Activated B cell treated with CpG ODN at 0.5 μM for 24 hours (primary cell): Measurements from ENCODE around the gene ZNF274. TPM values are rescaled to one million over a fixed set of nuclear protein-coding genes. Genes with fewer than 3 reads are reported as not detected.

Source experiments
- ATAC-seq: fragments of 200-7000 bp; cut with Tn5 transposase; one replicate; pipeline ENCODE4 v1.10.0; 2021; ENCODE audit warnings: low read depth, mild to moderate bottlenecking, moderate library complexity
- CTCF ChIA-PET: fragments of 350-600 bp; sonication (Branson Sonifier 250); formaldehyde crosslinking; loops from one replicate; lab custom pipeline; 2021; ENCODE audit warnings: antibody characterized with exemption; lab: Charles Lee
- POLR2A ChIA-PET: fragments of 350-600 bp; sonication (Branson Sonifier 250); formaldehyde crosslinking; loops from one replicate; lab custom pipeline; 2021; ENCODE audit warnings: antibody characterized with exemption; lab: Charles Lee
- DNase-seq: peaks from one replicate; pipeline ENCODE4 v3.0.0; 2022
- H3K27ac Mint-ChIP-seq: one replicate; pipeline ENCODE4 v1.8.0; 2020; ENCODE audit warnings: mixed read lengths
- H3K27me3 Mint-ChIP-seq: one replicate; pipeline ENCODE4 v1.8.0; 2021; ENCODE audit warnings: mixed read lengths
- H3K36me3 Mint-ChIP-seq: one replicate; pipeline ENCODE4 v1.8.0; 2021; ENCODE audit warnings: low read depth, mixed read lengths
- H3K4me1 Mint-ChIP-seq: one replicate; pipeline ENCODE4 v1.8.0; 2021; ENCODE audit warnings: mixed read lengths
- H3K4me3 Mint-ChIP-seq: one replicate; pipeline ENCODE4 v1.8.0; 2020; ENCODE audit warnings: mild to moderate bottlenecking, mixed read lengths
- H3K9me3 Mint-ChIP-seq: one replicate; pipeline ENCODE4 v1.8.0; 2020; ENCODE audit warnings: mixed read lengths
- intact Hi-C: fragments of 100-400 bp; cut with micrococcal nuclease; formaldehyde crosslinking; loops from one replicate; pipeline ENCODE4 v1.15.1; 2024
- total RNA-seq: library from RNA; stranded (reverse); gene quantifications from 2 replicates; pipeline ENCODE4 v1.2.3, GENCODE V29; 2022
- TF ChIP-seq, protein P1 (sequence below): fragments of 200-600 bp; IDR thresholded peaks from one replicate; pipeline ENCODE4 v1.8.0; 2022; ENCODE audit warnings: antibody characterized with exemption, mild to moderate bottlenecking

ZNF274 gene
- total RNA-seq, 1 donor from 2014 or later = 50.3 TPM

- CTCF ChIA-PET = no interaction called here
- ATAC-seq (no peak), DNase-seq (no peak)
- no peaks in the 10 kb centered on the region for H3K4me1 Mint-ChIP-seq
- peaks cover 27% of the 10 kb centered on the region for H3K36me3 Mint-ChIP-seq
- H3K9me3 Mint-ChIP-seq = peaks cover 35% of the 10 kb centered on the region
- POLR2A ChIA-PET = no interaction called here
- H3K4me3 Mint-ChIP-seq = no peak overlapping the region
- H3K27me3 Mint-ChIP-seq = peaks cover 4% of the 10 kb centered on the region
- no peak overlapping the region for H3K27ac Mint-ChIP-seq
- TF ChIP-seq, protein P1, sequence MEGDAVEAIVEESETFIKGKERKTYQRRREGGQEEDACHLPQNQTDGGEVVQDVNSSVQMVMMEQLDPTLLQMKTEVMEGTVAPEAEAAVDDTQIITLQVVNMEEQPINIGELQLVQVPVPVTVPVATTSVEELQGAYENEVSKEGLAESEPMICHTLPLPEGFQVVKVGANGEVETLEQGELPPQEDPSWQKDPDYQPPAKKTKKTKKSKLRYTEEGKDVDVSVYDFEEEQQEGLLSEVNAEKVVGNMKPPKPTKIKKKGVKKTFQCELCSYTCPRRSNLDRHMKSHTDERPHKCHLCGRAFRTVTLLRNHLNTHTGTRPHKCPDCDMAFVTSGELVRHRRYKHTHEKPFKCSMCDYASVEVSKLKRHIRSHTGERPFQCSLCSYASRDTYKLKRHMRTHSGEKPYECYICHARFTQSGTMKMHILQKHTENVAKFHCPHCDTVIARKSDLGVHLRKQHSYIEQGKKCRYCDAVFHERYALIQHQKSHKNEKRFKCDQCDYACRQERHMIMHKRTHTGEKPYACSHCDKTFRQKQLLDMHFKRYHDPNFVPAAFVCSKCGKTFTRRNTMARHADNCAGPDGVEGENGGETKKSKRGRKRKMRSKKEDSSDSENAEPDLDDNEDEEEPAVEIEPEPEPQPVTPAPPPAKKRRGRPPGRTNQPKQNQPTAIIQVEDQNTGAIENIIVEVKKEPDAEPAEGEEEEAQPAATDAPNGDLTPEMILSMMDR = no peak
- intact Hi-C loops = no loop called here
These were observed 16.6 kb upstream of the ZNF274 start for GRCh38 chr19:58166268-58166667.

GRCh38 chr19:58166708-58167280 lies 16.1 kb upstream of the ZNF274 start:
- Mint-ChIP-seq H3K27ac (no peak overlapping the region), H3K4me1 (no peaks in the 10 kb centered on the region), H3K27me3 (peaks cover 3% of the 10 kb centered on the region), H3K36me3 (peaks cover 26% of the 10 kb centered on the region), H3K4me3 (no peak overlapping the region), H3K9me3 (peaks cover 34% of the 10 kb centered on the region)
- TF ChIP-seq, protein P1 = no peak
- DNase-seq (no peak), ATAC-seq (no peak)
- ChIA-PET POLR2A (interaction anchor here (0.7 kb wide), 1 partner anchor 260 kb away, joined by 3 read pairs; no protein-coding TSS in a partner anchor), CTCF (no interaction called here)
- intact Hi-C loops = no loop called here

- Mint-ChIP-seq H3K27me3 (peaks cover 7% of the 10 kb centered on the region), H3K9me3 (peaks cover 29% of the 10 kb centered on the region), H3K27ac (no peak overlapping the region), H3K36me3 (peaks cover 23% of the 10 kb centered on the region), H3K4me1 (no peaks in the 10 kb centered on the region), H3K4me3 (no peak overlapping the region)
- intact Hi-C loops = no loop called here
- TF ChIP-seq, protein P1 = no peak
- no peak for DNase-seq
- ATAC-seq = no peak
- CTCF ChIA-PET = no interaction called here
- POLR2A ChIA-PET = no interaction called here
These were observed 12.0 kb upstream of the ZNF274 start for GRCh38 chr19:58170860-58171259.

- POLR2A ChIA-PET = interaction anchor here (0.7 to 2.6 kb wide), 9 partner anchors 12 to 567 kb away, joined by 3 to 39 read pairs (median 6); partner anchors contain the start of genes ZBTB45, ZNF418, ZNF584 and ZNF606
- ATAC-seq (no peak), DNase-seq (peak; percentile 22)
- CTCF ChIA-PET = interaction anchor here (1.0 to 1.5 kb wide), 3 partner anchors 15 to 338 kb away, joined by 3 to 7 read pairs (median 4); partner anchors contain the start of gene ZBTB45
- H3K27me3 Mint-ChIP-seq = no peaks in the 10 kb centered on the region
- TF ChIP-seq, protein P1 = no peak
- peaks cover 24% of the 10 kb centered on the region for H3K4me1 Mint-ChIP-seq
- peaks cover 63% of the 10 kb centered on the region for H3K36me3 Mint-ChIP-seq
- intact Hi-C loops = loop anchor here (1.0 to 2.0 kb wide), 7 partner anchors 47 to 941 kb away; partner anchors contain the start of genes ERVK3-1, ZNF211, ZNF544 and ZNF805
- H3K4me3 Mint-ChIP-seq = peak overlapping the region; percentile 92
- peak overlapping the region; percentile 98 for H3K27ac Mint-ChIP-seq
- peaks cover 31% of the 10 kb centered on the region for H3K9me3 Mint-ChIP-seq
These were observed 822 bp upstream of the ZNF274 start for GRCh38 chr19:58181902-58182576.

- ChIA-PET CTCF (interaction anchor here (0.5 to 1.5 kb wide), 4 partner anchors 27 to 1435 kb away, joined by 3 to 7 read pairs (median 4); partner anchors contain the start of gene ZBTB45), POLR2A (interaction anchor here (0.6 to 2.6 kb wide), 29 partner anchors 11 to 1869 kb away, joined by 3 to 39 read pairs (median 5); partner anchors contain the start of genes CHMP2A, ERVK3-1, ZBTB45 and ZIK1)
- TF ChIP-seq, protein P1 = no peak
- H3K27ac Mint-ChIP-seq = peak overlapping the region; percentile 98
- intact Hi-C loops = loop anchor here (1.0 to 2.0 kb wide), 7 partner anchors 46 to 942 kb away; partner anchors contain the start of genes ERVK3-1, ZNF211, ZNF544 and ZNF805
- peak; percentile 76 for ATAC-seq
- peak overlapping the region; percentile 92 for H3K4me3 Mint-ChIP-seq
- H3K36me3 Mint-ChIP-seq = peaks cover 63% of the 10 kb centered on the region
- peaks cover 24% of the 10 kb centered on the region for H3K4me1 Mint-ChIP-seq
- no peak for DNase-seq
- H3K27me3 Mint-ChIP-seq = no peaks in the 10 kb centered on the region
- peaks cover 26% of the 10 kb centered on the region for H3K9me3 Mint-ChIP-seq
These were observed 278 bp upstream of the ZNF274 start for GRCh38 chr19:58182577-58182988.
